BLaER1 treated with 17β-estradiol and CSF1 and Interleukin-3, amounts not matched to agents 10 nM and 100 nM (cell line): ENCODE results near the gene TREX2.

Source experiments
- H3K27ac ChIP-seq, 11 experiments: shearing (Covaris generic); formaldehyde crosslinking; 2 replicates each; pipeline ENCODE4 v1.8.1; 2022
- H3K27me3 ChIP-seq, 11 experiments: shearing (Covaris generic); formaldehyde crosslinking; 2 replicates each; pipeline ENCODE4 v1.8.1; 2022
- H3K36me3 ChIP-seq, 11 experiments: shearing (Covaris generic); formaldehyde crosslinking; 2 replicates each; pipeline ENCODE4 v1.8.1; 2022
- H3K4me1 ChIP-seq, 10 experiments: shearing (Covaris generic); formaldehyde crosslinking; 2 replicates each; pipeline ENCODE4 v1.8.1; 2022
- H3K4me2 ChIP-seq, 11 experiments: shearing (Covaris generic); formaldehyde crosslinking; 2 replicates each; pipeline ENCODE4 v1.8.1; 2022
- H3K4me3 ChIP-seq, 10 experiments: shearing (Covaris generic); formaldehyde crosslinking; 2 replicates each; pipeline ENCODE4 v1.8.1; 2022
- H3K9ac ChIP-seq, 11 experiments: shearing (Covaris generic); formaldehyde crosslinking; 2 replicates each; pipeline ENCODE4 v1.8.1; 2022
- H3K9me3 ChIP-seq, 11 experiments: shearing (Covaris generic); formaldehyde crosslinking; replicated peaks in 1 of 11; 2 replicates each; pipeline ENCODE4 v1.8.1; 2022
- H4K20me1 ChIP-seq, 11 experiments: shearing (Covaris generic); formaldehyde crosslinking; 2 replicates each; pipeline ENCODE4 v1.8.1; 2022
- Cebpa-rat ChIP-seq, 11 experiments: shearing (Covaris generic); IDR thresholded peaks; 2 replicates each; pipeline ENCODE4 v1.8.1; 2022

Gene TREX2

DNA sequence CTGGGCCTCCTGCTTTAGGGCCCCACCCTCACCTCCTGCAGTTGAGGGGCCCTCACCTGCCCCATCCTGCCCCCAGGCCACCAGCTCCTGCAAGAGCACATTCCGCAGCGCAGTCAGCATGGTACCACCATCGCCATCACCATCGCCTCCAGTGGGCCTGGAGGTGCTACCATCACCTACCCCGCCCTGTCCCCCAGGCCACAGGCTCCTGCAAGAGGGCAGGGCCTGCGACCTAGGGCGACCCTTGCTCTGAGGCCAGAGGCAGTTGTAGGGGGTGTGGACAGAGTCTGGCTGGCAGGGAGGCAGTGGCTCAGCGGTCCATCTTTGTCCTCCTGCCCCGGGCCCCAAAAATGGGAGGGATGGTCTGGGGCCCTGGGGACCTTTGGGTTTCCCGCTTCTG lies 28.4 kb upstream of the TREX2 start:
- H3K4me3 ChIP-seq, result no peak overlapping the region
- peaks cover 0 to 9% (median 6%) of the 10 kb centered on the region in 11 experiments; a peak in 11 of 22 replicates for H4K20me1 ChIP-seq
- H3K27me3 ChIP-seq, result peaks cover 5 to 61% (median 35%) of the 10 kb centered on the region in 11 experiments; a peak in 18 of 22 replicates
- peaks cover 4 to 62% (median 45%) of the 10 kb centered on the region in 10 experiments for H3K4me1 ChIP-seq
- H3K9me3 ChIP-seq, result peaks cover 0 to 4% (median 0%) of the 10 kb centered on the region in 11 experiments; a peak in 4 of 22 replicates
- H3K9ac ChIP-seq, result no peak overlapping the region
- H3K27ac ChIP-seq, result peak overlapping the region in 4 of 11 experiments; percentile 28 to 45 (median 36); a peak in 3 of 22 replicates
- peak overlapping the region; percentile 41 to 60 (median 51); a peak in 17 of 22 replicates for H3K4me2 ChIP-seq
- H3K36me3 ChIP-seq, result no peaks in the 10 kb centered on the region
- no peak for TF ChIP-seq Cebpa-rat (IDR thresholded peaks at IDR 0.05)

DNA sequence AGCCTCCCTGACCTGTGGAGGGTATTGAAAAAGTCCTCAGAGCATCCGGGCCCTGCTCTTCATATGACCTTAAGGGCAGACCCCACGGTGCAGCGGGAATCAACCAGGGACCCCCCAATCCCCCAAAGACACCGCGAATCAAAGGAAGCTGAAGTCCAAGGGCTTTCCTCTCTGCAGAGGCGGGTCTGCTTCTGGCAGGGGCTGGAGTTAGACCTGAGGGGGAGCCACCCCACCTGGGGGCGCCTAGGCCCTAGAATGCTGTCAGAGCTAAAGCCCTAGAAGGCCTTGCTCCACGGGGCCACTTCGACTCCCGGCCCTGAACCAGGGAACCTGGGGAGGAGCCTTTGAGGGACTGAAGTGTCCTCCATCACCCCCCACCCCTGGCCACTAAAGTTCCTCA lies 27.3 kb upstream of the TREX2 start:
- H3K27ac ChIP-seq, result no peak overlapping the region
- H3K9ac ChIP-seq, result no peak overlapping the region
- peaks cover 9 to 59% (median 35%) of the 10 kb centered on the region in 11 experiments; a peak in 18 of 22 replicates for H3K27me3 ChIP-seq
- peaks cover 0 to 4% (median 0%) of the 10 kb centered on the region in 11 experiments; a peak in 4 of 22 replicates for H3K9me3 ChIP-seq
- H3K36me3 ChIP-seq, result peaks cover 0 to 10% (median 5%) of the 10 kb centered on the region in 11 experiments; a peak in 6 of 22 replicates
- peaks cover 6 to 67% (median 53%) of the 10 kb centered on the region in 10 experiments for H3K4me1 ChIP-seq
- H3K4me3 ChIP-seq, result no peak overlapping the region
- no peak overlapping the region for H3K4me2 ChIP-seq
- H4K20me1 ChIP-seq, result peaks cover 0 to 21% (median 16%) of the 10 kb centered on the region in 11 experiments; a peak in 15 of 22 replicates
- TF ChIP-seq Cebpa-rat (IDR thresholded peaks at IDR 0.05), result no peak

DNA sequence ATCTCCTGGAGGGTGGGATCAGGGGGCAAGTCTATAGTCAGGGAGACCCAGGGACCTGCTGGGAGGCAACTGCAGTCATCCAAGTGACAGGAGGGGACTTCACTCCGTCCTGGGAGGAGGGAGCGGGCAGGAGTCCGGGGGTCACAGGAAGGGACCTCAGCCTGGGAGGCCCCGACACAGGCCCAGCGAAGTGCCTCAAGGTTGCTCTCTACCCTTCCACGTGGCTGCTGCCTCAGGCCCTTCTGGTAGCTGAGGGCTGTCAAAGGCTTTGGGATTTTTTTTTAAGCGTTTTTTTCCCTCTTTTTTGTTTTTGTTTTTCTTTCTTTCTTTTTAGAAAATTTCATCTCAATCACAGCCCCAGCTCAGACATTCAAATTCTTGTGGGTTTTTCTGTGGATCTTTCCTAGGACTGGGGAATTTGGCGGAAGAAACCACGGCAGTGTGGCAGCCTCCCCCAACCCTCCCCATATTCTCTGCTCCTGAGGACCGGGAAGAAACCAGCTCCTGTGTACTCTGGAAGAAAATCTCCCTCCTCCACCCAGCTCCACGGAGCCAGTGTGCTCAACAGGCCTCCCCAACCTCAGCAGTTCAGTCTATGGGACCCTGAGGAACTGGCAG lies 25.9 kb upstream of the TREX2 start:
- Histone ChIP-seq H4K20me1 (peaks cover 0 to 34% (median 28%) of the 10 kb centered on the region in 11 experiments; a peak in 15 of 22 replicates), H3K27me3 (peaks cover 16 to 59% (median 34%) of the 10 kb centered on the region in 11 experiments; a peak in 20 of 22 replicates), H3K4me2 (no peak overlapping the region; a peak in 1 of 22 replicates), H3K4me3 (no peak overlapping the region), H3K9ac (peak overlapping the region in 1 of 11 experiments; percentile 24; a peak in 1 of 22 replicates), H3K9me3 (peaks cover 0 to 4% (median 0%) of the 10 kb centered on the region in 11 experiments; a peak in 4 of 22 replicates), H3K36me3 (peaks cover 0 to 21% (median 7%) of the 10 kb centered on the region in 11 experiments; a peak in 10 of 22 replicates), H3K27ac (peak overlapping the region in 1 of 11 experiments; percentile 22; a peak in 1 of 22 replicates), H3K4me1 (peaks cover 6 to 56% (median 47%) of the 10 kb centered on the region in 10 experiments)
- TF ChIP-seq Cebpa-rat (IDR thresholded peaks at IDR 0.05), result no peak

DNA sequence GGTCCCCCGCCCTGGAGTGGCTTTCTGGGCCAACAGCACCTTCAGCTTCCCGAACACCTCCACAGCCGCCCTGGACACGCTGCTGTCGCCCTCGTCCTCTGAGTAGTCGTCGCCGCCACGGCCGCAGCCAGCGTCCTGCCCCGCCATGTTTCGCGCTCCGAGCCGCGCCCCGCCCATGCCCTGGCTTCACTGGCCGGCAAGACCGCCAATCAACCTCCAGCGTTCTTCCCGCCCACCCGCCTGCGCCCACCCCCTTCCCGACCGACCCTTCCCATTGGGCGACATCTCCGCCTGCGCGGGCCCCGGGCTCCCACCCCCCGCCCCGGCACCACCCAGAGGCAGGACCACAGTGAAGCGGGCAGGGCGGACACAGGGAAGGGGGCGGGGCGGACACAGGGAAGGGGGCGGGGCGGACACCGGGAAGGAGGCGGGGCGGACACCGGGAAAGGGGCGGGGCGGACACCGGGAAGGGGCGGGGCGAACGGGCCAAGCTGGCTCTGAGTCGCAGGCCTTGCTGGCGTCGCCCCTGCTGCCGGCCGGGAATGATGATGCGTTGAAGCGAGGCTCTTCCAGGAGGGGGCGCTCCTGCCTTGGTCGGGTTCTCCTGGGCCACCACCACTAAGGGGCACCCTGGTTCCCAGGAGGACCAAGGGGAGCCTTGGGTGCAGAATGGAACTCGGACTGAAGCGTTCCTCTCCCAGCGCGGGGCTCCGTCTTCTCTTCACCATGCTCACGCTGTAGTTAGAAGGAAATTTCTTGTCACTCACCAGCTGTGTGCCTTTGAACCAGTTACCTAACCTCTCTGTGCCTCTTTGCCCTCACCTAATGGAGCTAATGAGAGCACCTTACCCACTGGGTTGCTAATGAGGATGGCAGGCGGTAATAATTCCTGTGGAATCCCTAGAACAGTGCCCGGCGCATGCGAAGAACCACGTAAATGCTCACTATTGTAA lies 24.8 kb upstream of the TREX2 start, which contains the start of gene HAUS7:
Gene HAUS7, minus strand, starts transcription at position 166 of the 953 bp plus-strand sequence. Its CDS starts 19 bp downstream, at position 147.
- Histone ChIP-seq H3K4me3 (peak within 1 kb of the TSS; percentile 64 to 78 (median 77)), H3K36me3 (peaks cover 0 to 24% (median 7%) of the 10 kb centered on the region in 11 experiments; a peak in 11 of 22 replicates), H4K20me1 (peaks cover 0 to 45% (median 38%) of the 10 kb centered on the region in 11 experiments; a peak in 17 of 22 replicates), H3K4me1 (peaks cover 6 to 47% (median 40%) of the 10 kb centered on the region in 10 experiments), H3K27ac (peak within 1 kb of the TSS; percentile 44 to 84 (median 79); a peak in 21 of 22 replicates), H3K27me3 (peaks cover 12 to 58% (median 36%) of the 10 kb centered on the region in 11 experiments; a peak in 20 of 22 replicates), H3K9me3 (peaks cover 0 to 4% (median 0%) of the 10 kb centered on the region in 11 experiments; a peak in 4 of 22 replicates), H3K9ac (peak within 1 kb of the TSS; percentile 69 to 87 (median 82)), H3K4me2 (peak within 1 kb of the TSS; percentile 75 to 94 (median 85))
- TF ChIP-seq Cebpa-rat (IDR thresholded peaks at IDR 0.05), result no peak

DNA sequence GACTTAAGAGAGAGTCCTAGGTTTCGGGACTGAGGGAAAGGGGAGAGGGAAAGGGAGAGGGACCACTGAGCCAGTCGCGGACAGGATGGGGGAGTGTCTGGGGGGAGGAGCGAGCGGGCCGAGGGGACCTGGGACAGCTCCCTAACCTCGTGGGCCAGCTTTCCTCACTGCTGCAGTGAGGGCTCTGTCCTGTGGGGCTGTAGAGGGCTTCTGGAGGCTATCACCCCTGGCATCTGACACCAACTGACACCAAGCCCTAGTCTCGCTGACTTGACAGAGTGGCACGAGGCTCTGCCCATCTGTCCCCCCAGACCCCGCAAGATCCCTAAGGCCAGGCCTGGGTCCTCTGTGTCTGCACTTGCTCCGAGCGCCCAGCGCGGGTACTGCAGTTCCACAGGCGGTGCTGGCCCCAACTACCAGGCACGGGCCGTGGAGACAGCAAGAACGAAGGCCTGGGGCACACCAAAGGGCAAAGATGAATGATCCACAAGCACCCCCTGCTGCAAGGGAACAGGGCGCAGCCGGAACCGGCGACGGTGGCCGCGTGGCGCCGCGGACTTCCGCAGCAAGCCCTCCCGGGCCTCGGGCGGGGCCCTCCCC lies 24.1 kb upstream of the TREX2 start:
- Histone ChIP-seq H3K27ac (peak overlapping the region; percentile 44 to 84 (median 79); a peak in 21 of 22 replicates), H3K9ac (peak overlapping the region; percentile 69 to 87 (median 82)), H3K4me3 (peak overlapping the region; percentile 64 to 78 (median 77)), H3K27me3 (peaks cover 14 to 59% (median 39%) of the 10 kb centered on the region in 11 experiments; a peak in 20 of 22 replicates), H3K9me3 (peaks cover 0 to 4% (median 0%) of the 10 kb centered on the region in 11 experiments; a peak in 4 of 22 replicates), H4K20me1 (peaks cover 0 to 53% (median 43%) of the 10 kb centered on the region in 11 experiments; a peak in 17 of 22 replicates), H3K4me2 (peak overlapping the region; percentile 75 to 94 (median 85)), H3K4me1 (peaks cover 6 to 39% (median 32%) of the 10 kb centered on the region in 10 experiments), H3K36me3 (peaks cover 0 to 31% (median 8%) of the 10 kb centered on the region in 11 experiments; a peak in 14 of 22 replicates)
- no peak for TF ChIP-seq Cebpa-rat (IDR thresholded peaks at IDR 0.05)

DNA sequence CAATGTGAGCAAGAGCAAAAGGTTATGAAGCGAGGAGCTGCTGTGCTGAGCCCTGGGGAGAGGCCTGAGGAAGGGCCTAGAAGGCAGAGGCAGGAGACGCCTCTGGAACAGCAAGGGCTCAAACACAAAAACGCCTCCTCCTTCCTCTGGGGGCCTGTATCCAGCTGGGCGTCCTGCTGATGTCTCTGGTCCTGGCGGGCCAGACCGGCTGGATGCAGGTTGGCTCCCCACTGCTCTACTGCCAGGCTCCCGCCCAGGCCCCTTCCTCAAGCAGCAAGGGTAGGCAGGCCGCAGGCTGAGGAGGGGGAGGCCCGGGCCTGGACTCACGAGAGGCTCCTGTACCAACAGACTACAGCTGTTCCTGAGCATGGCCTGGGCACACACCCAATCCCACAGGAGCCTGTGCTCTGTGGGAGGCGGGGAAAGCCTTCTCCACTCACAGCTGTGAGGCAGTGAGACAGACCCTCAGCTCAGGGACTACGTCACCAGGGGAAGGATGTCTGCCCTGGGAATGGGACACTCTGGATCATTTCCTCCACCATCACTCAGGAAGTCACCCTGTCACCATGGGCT lies 22.2 kb upstream of the TREX2 start:
- Histone ChIP-seq H3K27ac (no peak overlapping the region), H3K9ac (0 out of 22 replicates have a peak overlapping the region, but pooled peaks of 2 of the 11 experiments have one; percentile 5 to 84), H3K4me3 (no peak overlapping the region), H3K36me3 (peaks cover 0 to 49% (median 17%) of the 10 kb centered on the region in 11 experiments; a peak in 17 of 22 replicates), H3K9me3 (no peaks in the 10 kb centered on the region; a peak in 3 of 22 replicates), H4K20me1 (peaks cover 0 to 71% (median 58%) of the 10 kb centered on the region in 11 experiments; a peak in 17 of 22 replicates), H3K4me1 (peaks cover 6 to 30% (median 21%) of the 10 kb centered on the region in 10 experiments; a peak in 16 of 20 replicates), H3K27me3 (peaks cover 22 to 71% (median 56%) of the 10 kb centered on the region in 11 experiments; a peak in 21 of 22 replicates), H3K4me2 (0 out of 22 replicates have a peak overlapping the region, but pooled peaks of 1 of the 11 experiments have one; percentile 88)
- no peak for TF ChIP-seq Cebpa-rat (IDR thresholded peaks at IDR 0.05)

DNA sequence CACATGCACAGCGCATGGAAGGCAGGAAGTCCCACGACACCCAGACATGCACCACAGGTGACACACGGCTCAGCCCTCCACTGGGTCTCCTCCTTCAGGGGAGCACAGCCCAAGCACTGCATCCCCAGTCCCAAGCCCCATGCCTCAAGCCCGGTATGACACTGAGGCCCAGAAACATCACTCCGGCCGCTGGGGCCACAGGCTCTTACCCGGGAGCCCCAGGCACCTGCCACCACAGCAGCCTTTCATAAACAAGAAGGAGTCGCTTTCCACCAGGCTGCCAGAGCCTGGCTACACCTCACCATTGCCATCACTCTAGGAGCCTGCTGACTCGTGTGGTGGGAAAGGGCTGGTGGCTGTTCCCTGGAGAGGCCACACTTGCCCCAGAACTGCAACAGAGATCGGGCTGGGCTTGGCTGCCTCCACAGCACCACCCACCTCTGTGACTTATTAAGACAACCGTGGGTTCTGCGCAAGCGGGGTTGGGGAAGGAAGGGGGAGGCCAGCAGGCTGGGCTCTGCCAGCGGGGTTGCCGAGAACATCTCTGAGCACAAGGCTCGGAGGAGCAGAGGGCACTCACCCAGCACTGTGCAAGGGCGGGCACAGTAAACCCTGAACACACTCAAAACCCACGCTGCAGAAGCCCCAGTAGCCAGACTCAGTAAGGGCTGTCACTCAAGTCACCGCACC lies 20.0 kb upstream of the TREX2 start:
- no peak overlapping the region for H3K4me2 ChIP-seq
- H4K20me1 ChIP-seq, result peaks cover 0 to 92% (median 66%) of the 10 kb centered on the region in 11 experiments; a peak in 17 of 22 replicates
- H3K27me3 ChIP-seq, result peaks cover 38 to 82% (median 72%) of the 10 kb centered on the region in 11 experiments
- H3K9ac ChIP-seq, result peak overlapping the region in 1 of 11 experiments; percentile 9; a peak in 1 of 22 replicates
- no peak for TF ChIP-seq Cebpa-rat (IDR thresholded peaks at IDR 0.05)
- peaks cover 0 to 67% (median 26%) of the 10 kb centered on the region in 11 experiments; a peak in 17 of 22 replicates for H3K36me3 ChIP-seq
- peaks cover 5 to 21% (median 13%) of the 10 kb centered on the region in 10 experiments; a peak in 16 of 20 replicates for H3K4me1 ChIP-seq
- H3K9me3 ChIP-seq, result no peaks in the 10 kb centered on the region; a peak in 1 of 22 replicates
- no peak overlapping the region for H3K27ac ChIP-seq
- no peak overlapping the region for H3K4me3 ChIP-seq
